HEK293 (cell line): ENCODE data around the gene PRSS53.

Experiments used
- CTCF ChIA-PET: fragments of 350-600 bp; formaldehyde crosslinking; extraction: SDS; loops from one replicate; lab custom pipeline; 2021; ENCODE audit warnings: antibody characterized with exemption; lab: Yijun Ruan, JAX
- POLR2A ChIA-PET: fragments of 300-600 bp; formaldehyde crosslinking; extraction: SDS; loops from one replicate; lab custom pipeline; 2020; ENCODE audit warnings: antibody characterized with exemption, inconsistent platforms; lab: Yijun Ruan, JAX
- H3K27ac ChIP-seq: fragments of 200-500 bp; sonication (Bioruptor generic); 2 replicates; pipeline ENCODE4 v1.5.1; 2014; ENCODE audit warnings: low read depth, low read length, control low read depth, inconsistent platforms; ENCODE audit errors: extremely low read depth
- H3K36me3 ChIP-seq, 2 experiments: fragments of 200-500 bp in 1 of 2; sonication (Bioruptor generic) in 1 of 2; 1 replicate in 1 of 2; 2 replicates in 1 of 2; pipeline ENCODE4 v1.5.1; 2014 to 2017; ENCODE audit warnings: inconsistent platforms in 2 of 2, low read length in 2 of 2; ENCODE audit not compliant: control insufficient read depth in 2 of 2, insufficient read depth in 1 of 2
- H3K4me1 ChIP-seq: fragments of 200-500 bp; sonication (Bioruptor generic); 2 replicates; pipeline ENCODE4 v1.5.1; 2014; ENCODE audit warnings: mild to moderate bottlenecking, low read length, inconsistent platforms; ENCODE audit not compliant: control insufficient read depth, insufficient read depth
- H3K4me3 ChIP-seq: 2 replicates; pipeline ENCODE4 v1.5.1; 2011; ENCODE audit warnings: low read depth, mild to moderate bottlenecking, control low read depth, low read length, moderate library complexity
- H3K9me3 ChIP-seq: fragments of 200-500 bp; sonication (Bioruptor generic); 2 replicates; pipeline ENCODE4 v1.5.1; 2014; ENCODE audit warnings: low read depth, low read length, inconsistent platforms; ENCODE audit not compliant: control insufficient read depth, insufficient read depth
- MEIS1 ChIP-seq: sonication (generic); formaldehyde crosslinking; IDR thresholded peaks from 2 replicates; pipeline ENCODE4 v1.8.1; 2022; ENCODE audit warnings: missing genetic modification reagents, mild to moderate bottlenecking, borderline replicate concordance
- SALL2 ChIP-seq: fragments of 450-650 bp; formaldehyde crosslinking; IDR thresholded peaks from 2 replicates; pipeline ENCODE4 v1.5.0; 2017; ENCODE audit warnings: missing biosample characterization, mild to moderate bottlenecking, missing genetic modification characterization, borderline replicate concordance
- SCRT1 ChIP-seq: fragments of 450-650 bp; formaldehyde crosslinking; IDR thresholded peaks from 2 replicates; pipeline ENCODE4 v1.5.1; 2016; ENCODE audit warnings: missing biosample characterization, missing genetic modification characterization, borderline replicate concordance
- SETDB1 ChIP-seq: IDR thresholded peaks from one replicate; pipeline ENCODE4 v1.6.1; 2017; ENCODE audit warnings: mild to moderate bottlenecking, low read length, moderate library complexity, mixed read lengths; ENCODE audit not compliant: insufficient read length
- ZNF121 ChIP-seq: fragments of 450-650 bp; formaldehyde crosslinking; IDR thresholded peaks from 2 replicates; pipeline ENCODE4 v1.5.1; 2016; ENCODE audit warnings: missing biosample characterization, missing genetic modification characterization
- ZNF133 ChIP-seq: fragments of 450-650 bp; formaldehyde crosslinking; IDR thresholded peaks from 2 replicates; pipeline ENCODE4 v1.5.1; 2016; ENCODE audit warnings: missing biosample characterization, missing genetic modification characterization
- ZNF24 ChIP-seq: fragments of 450-650 bp; formaldehyde crosslinking; IDR thresholded peaks from 2 replicates; pipeline ENCODE4 v1.5.1; 2016; ENCODE audit warnings: missing biosample characterization, missing genetic modification characterization
- ZNF248 ChIP-seq: fragments of 450-650 bp; formaldehyde crosslinking; IDR thresholded peaks from 2 replicates; pipeline ENCODE4 v1.5.1; 2017; ENCODE audit warnings: missing biosample characterization, missing genetic modification characterization
- ZNF394 ChIP-seq: fragments of 450-650 bp; formaldehyde crosslinking; IDR thresholded peaks from 2 replicates; pipeline ENCODE4 v1.5.1; 2016; ENCODE audit warnings: missing biosample characterization, missing genetic modification characterization, mild to moderate bottlenecking, moderate library complexity, borderline replicate concordance
- ZNF521 ChIP-seq: fragments of 450-650 bp; formaldehyde crosslinking; IDR thresholded peaks from 2 replicates; pipeline ENCODE4 v1.5.1; 2017; ENCODE audit warnings: missing biosample characterization, mild to moderate bottlenecking, missing genetic modification characterization
- ZNF585B ChIP-seq: fragments of 450-650 bp; formaldehyde crosslinking; IDR thresholded peaks from 2 replicates; pipeline ENCODE4 v1.5.1; 2016; ENCODE audit warnings: missing biosample characterization, missing genetic modification characterization
- ZNF677 ChIP-seq: fragments of 450-650 bp; IDR thresholded peaks from 2 replicates; pipeline ENCODE4 v1.5.0; 2018; ENCODE audit warnings: missing biosample characterization, mild to moderate bottlenecking, missing genetic modification characterization, moderate library complexity
- ZSCAN30 ChIP-seq: fragments of 450-650 bp; IDR thresholded peaks from 2 replicates; pipeline ENCODE4 v1.5.1; 2018; ENCODE audit warnings: missing biosample characterization, mild to moderate bottlenecking, missing genetic modification characterization, moderate library complexity
- TF ChIP-seq, protein P1 (sequence below): fragments of 450-650 bp; formaldehyde crosslinking; conservative IDR thresholded peaks from 2 replicates; pipeline ENCODE4 v1.5.1; 2016; ENCODE audit warnings: low read depth, missing biosample characterization, missing genetic modification characterization
- TF ChIP-seq, protein P2 (sequence below): fragments of 450-650 bp; formaldehyde crosslinking; IDR thresholded peaks from 2 replicates; pipeline ENCODE4 v1.5.1; 2016; ENCODE audit warnings: missing biosample characterization, missing genetic modification characterization
- TF ChIP-seq, protein P3 (sequence below): fragments of 450-650 bp; formaldehyde crosslinking; IDR thresholded peaks from 2 replicates; pipeline ENCODE4 v1.5.1; 2016; ENCODE audit warnings: missing biosample characterization, missing genetic modification characterization

The PRSS53 gene

DNA sequence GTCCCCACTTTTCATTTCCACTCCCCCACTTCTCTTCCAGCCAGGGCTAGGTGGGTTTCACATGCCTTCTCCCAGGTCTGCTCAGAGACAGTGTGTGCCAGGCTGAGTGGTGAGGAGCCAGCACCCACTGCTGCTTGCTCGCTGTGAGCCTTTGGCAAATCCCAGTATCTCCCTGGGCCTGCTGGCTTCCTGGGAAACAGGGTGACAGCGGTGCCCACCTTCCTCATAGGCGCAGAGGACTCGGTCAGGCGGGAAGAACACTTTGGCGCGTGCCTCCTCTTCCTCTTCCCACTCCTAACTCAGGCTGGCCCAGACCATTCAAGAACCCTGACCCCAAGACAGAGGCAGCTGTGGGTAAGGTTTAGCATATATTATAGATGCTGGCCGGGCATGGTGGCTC lies 456 bp upstream of the PRSS53 start (continued):
- TF ChIP-seq ZNF24 (tag by site-specific recombination) (no peak), SALL2 (no peak), ZSCAN30 (no peak), ZNF394 (tag by site-specific recombination) (no peak), ZNF248 (tag by site-specific recombination) (no peak), ZNF585B (tag by site-specific recombination) (no peak)
- TF ChIP-seq, protein P1, sequence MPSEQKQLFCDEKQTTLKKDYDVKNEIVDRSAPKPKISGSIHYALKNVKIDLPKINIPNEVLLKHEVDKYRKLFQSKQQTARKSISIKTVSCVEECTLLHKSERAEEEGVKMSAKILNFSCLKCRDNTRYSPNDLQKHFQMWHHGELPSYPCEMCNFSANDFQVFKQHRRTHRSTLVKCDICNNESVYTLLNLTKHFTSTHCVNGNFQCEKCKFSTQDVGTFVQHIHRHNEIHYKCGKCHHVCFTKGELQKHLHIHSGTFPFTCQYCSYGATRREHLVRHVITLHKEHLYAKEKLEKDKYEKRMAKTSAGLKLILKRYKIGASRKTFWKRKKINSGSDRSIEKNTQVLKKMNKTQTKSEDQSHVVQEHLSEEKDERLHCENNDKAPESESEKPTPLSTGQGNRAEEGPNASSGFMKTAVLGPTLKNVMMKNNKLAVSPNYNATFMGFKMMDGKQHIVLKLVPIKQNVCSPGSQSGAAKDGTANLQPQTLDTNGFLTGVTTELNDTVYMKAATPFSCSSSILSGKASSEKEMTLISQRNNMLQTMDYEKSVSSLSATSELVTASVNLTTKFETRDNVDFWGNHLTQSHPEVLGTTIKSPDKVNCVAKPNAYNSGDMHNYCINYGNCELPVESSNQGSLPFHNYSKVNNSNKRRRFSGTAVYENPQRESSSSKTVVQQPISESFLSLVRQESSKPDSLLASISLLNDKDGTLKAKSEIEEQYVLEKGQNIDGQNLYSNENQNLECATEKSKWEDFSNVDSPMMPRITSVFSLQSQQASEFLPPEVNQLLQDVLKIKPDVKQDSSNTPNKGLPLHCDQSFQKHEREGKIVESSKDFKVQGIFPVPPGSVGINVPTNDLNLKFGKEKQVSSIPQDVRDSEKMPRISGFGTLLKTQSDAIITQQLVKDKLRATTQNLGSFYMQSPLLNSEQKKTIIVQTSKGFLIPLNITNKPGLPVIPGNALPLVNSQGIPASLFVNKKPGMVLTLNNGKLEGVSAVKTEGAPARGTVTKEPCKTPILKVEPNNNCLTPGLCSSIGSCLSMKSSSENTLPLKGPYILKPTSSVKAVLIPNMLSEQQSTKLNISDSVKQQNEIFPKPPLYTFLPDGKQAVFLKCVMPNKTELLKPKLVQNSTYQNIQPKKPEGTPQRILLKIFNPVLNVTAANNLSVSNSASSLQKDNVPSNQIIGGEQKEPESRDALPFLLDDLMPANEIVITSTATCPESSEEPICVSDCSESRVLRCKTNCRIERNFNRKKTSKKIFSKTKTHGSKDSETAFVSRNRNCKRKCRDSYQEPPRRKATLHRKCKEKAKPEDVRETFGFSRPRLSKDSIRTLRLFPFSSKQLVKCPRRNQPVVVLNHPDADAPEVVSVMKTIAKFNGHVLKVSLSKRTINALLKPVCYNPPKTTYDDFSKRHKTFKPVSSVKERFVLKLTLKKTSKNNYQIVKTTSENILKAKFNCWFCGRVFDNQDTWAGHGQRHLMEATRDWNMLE (tag by site-specific recombination), result no peak

DNA sequence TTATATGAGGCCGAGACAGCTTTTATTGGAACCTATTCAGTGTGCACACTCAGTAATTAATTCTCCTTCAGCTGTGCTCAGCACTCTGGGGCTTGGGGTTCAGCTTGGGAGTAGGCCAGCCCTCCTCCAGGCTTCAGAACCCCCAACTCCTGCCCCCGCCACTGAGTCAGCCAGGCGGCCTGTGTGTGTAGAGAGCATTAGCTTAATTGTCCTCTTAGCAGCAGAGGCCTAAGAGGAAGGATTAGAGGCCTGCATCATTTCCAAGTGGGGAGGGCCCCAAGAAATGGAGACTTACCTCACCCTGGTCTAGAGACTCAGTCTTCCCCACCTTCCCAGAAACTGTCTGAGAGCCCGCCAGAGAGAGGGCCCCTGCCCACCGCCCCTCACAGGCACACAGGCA lies 772 bp downstream of the PRSS53 start:
- TF ChIP-seq SCRT1 (tag by site-specific recombination), result no peak
- TF ChIP-seq ZNF121 (tag by site-specific recombination), result no peak
- TF ChIP-seq ZNF248 (tag by site-specific recombination), result no peak
- TF ChIP-seq, protein P2, sequence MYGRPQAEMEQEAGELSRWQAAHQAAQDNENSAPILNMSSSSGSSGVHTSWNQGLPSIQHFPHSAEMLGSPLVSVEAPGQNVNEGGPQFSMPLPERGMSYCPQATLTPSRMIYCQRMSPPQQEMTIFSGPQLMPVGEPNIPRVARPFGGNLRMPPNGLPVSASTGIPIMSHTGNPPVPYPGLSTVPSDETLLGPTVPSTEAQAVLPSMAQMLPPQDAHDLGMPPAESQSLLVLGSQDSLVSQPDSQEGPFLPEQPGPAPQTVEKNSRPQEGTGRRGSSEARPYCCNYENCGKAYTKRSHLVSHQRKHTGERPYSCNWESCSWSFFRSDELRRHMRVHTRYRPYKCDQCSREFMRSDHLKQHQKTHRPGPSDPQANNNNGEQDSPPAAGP (tag by site-specific recombination), result peak; percentile 64
- TF ChIP-seq SETDB1, result no peak
- no peak for TF ChIP-seq MEIS1
- TF ChIP-seq, protein P3, sequence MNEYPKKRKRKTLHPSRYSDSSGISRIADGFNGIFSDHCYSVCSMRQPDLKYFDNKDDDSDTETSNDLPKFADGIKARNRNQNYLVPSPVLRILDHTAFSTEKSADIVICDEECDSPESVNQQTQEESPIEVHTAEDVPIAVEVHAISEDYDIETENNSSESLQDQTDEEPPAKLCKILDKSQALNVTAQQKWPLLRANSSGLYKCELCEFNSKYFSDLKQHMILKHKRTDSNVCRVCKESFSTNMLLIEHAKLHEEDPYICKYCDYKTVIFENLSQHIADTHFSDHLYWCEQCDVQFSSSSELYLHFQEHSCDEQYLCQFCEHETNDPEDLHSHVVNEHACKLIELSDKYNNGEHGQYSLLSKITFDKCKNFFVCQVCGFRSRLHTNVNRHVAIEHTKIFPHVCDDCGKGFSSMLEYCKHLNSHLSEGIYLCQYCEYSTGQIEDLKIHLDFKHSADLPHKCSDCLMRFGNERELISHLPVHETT (tag by site-specific recombination), result no peak
- no peak for TF ChIP-seq ZNF133 (tag by site-specific recombination)
- Histone ChIP-seq H3K27ac (no peak overlapping the region), H3K4me1 (peaks cover 3% of the 10 kb centered on the region; the same call in 1 of the 2 replicates), H3K4me3 (no peak overlapping the region), H3K36me3 (peaks cover 0 to 52% of the 10 kb centered on the region in 2 experiments; a peak in 2 of 3 replicates), H3K9me3 (no peaks in the 10 kb centered on the region)
- POLR2A ChIA-PET, result interaction anchor here (1.2 kb wide), 1 partner anchor 29 kb away, joined by 4 read pairs; the partner anchor contains the start of gene KAT8
- CTCF ChIA-PET, result no interaction called here

DNA sequence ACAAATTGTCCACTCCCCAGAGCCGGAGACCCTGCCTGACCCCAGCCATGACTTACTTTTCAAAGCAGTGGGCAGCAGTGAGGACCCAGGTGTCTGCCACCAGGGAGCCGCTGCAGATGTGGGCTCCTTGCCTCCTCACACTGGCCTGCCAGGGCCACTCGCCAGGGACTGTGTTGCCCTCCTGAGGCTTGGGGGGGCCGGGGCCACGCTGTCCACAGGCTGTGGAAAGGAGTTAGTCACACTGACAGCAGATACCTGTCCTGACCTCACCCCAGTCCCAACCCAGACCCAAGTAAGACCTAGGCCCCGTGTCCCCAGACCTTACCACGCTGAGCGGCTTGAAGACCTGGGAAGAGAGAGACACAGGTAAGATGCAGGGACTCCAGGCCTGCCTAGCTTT lies 1.3 kb downstream of the PRSS53 start:
- ChIA-PET POLR2A (no interaction called here), CTCF (interaction anchor here (0.7 kb wide), 1 partner anchor 24 kb away, joined by 3 read pairs; no protein-coding TSS in a partner anchor)
- H3K4me3 ChIP-seq, result no peak overlapping the region
- H3K27ac ChIP-seq, result no peak overlapping the region
- H3K36me3 ChIP-seq, result peaks cover 0 to 56% of the 10 kb centered on the region in 2 experiments; a peak in 2 of 3 replicates
- no peaks in the 10 kb centered on the region for H3K9me3 ChIP-seq
- TF ChIP-seq ZNF677 (no peak), ZNF521 (tag by site-specific recombination) (no peak)
- H3K4me1 ChIP-seq, result no peaks in the 10 kb centered on the region
